GM18519 (cell line): Measurements from ENCODE around the gene TWNK.

Experiments
- ATAC-seq: cut with Tn5 transposase; IDR thresholded peaks from one replicate; pipeline ENCODE4 v1.9.1; 2021; ENCODE audit warnings: mild to moderate bottlenecking, moderate library complexity; ENCODE audit not compliant: unreplicated experiment, low FRiP score

The TWNK gene

DNA sequence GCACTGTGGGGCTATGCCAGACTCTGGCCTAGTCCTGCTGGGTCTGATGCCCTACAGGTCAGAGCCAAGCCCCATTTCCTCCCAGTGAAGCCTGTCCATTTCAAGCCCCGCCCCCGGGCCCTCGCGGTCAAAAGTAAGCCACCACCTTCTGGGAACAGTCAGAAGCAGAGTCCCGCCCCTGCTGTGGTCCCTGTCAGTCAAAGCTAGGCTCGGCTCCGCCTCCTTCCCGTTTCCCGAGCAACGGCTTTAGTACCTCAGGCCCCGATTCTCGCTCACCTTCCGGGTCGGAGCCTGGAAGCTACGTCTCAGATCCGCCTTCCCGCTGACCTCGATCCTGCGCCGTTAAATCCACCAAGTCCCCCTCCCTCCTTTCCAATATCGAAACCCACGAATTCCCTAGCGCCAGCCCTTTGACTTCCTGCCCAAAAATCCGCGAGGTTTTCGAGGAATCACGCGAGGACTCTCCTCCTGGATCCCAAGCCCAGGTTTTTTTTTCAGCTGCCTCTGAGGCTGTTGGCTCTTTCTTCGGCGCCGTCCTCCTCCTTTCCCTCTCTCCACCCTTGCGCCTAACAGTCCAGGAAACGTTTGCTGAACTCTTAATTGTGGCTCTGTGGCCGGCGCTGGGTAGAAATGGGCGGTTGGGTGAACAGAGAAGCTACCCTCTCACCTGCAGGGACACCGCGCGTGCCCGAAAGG, 55.5 kb downstream of the TWNK start:
- ATAC-seq, result peak; percentile 82

GRCh38 chr10:101043363-101043707, 56.0 kb downstream of the TWNK start:
- no peak for ATAC-seq
